A673 (cell line): ENCODE measurements around the gene MFSD11. TPM values are rescaled to one million over a fixed set of nuclear protein-coding genes. Genes with fewer than 3 reads are reported as not detected.
"Not testable (repeated sequence)": the region's sequence is repeated elsewhere in the genome, so short reads cannot be mapped to it uniquely, and the experiment has no call there.

ENCODE experiments used
- BruUV-seq: library from RNA; stranded (reverse); fragments of 400-500 nt; replicated peaks from 2 replicates; lab custom pipeline; 2021; lab: Mats Ljungman, UMichigan
- CTCF ChIA-PET: fragments of 300-600 bp; sonication (Branson Sonifier 250); formaldehyde crosslinking; loops from one replicate; lab custom pipeline; 2022; ENCODE audit warnings: antibody characterized with exemption; lab: Charles Lee
- POLR2A ChIA-PET: fragments of 300-600 bp; sonication (Branson Sonifier 250); formaldehyde crosslinking; loops from one replicate; lab custom pipeline; 2022; ENCODE audit warnings: antibody characterized with exemption; ENCODE audit not compliant: low non-redundant PET; lab: Charles Lee
- DNase-seq: peaks from one replicate; pipeline ENCODE4 v3.0.0-alpha.2; 2015; ENCODE audit warnings: low spot score
- H3K27ac ChIP-seq: fragments of 200-600 bp; sonication (generic); 2 replicates; pipeline ENCODE4 v1.5.1; 2016; ENCODE audit warnings: mixed run types, low read depth, mild to moderate bottlenecking, mixed read lengths, antibody characterized with exemption, low read length; ENCODE audit not compliant: poor library complexity, severe bottlenecking
- H3K27me3 ChIP-seq: fragments of 200-600 bp; sonication (generic); replicated peaks from 2 replicates; pipeline ENCODE4 v1.6.1; 2017; ENCODE audit warnings: mixed run types, low read depth, mild to moderate bottlenecking, mixed read lengths, antibody characterized with exemption, low read length; ENCODE audit not compliant: insufficient read depth, poor library complexity
- H3K36me3 ChIP-seq: fragments of 200-600 bp; sonication (generic); 2 replicates; pipeline ENCODE4 v1.6.1; 2016; ENCODE audit warnings: mixed run types, mild to moderate bottlenecking, mixed read lengths, antibody characterized with exemption, low read length; ENCODE audit not compliant: insufficient read depth, poor library complexity, severe bottlenecking
- H3K4me1 ChIP-seq: fragments of 200-600 bp; sonication (generic); 2 replicates; pipeline ENCODE4 v1.6.1; 2017; ENCODE audit warnings: mixed run types, mild to moderate bottlenecking, mixed read lengths, antibody characterized with exemption, low read length; ENCODE audit not compliant: insufficient read depth, poor library complexity, severe bottlenecking
- H3K4me3 ChIP-seq: fragments of 200-600 bp; sonication (generic); 2 replicates; pipeline ENCODE4 v1.5.1; 2016; ENCODE audit warnings: low read depth, mixed run types, mild to moderate bottlenecking, mixed read lengths, low read length; ENCODE audit not compliant: poor library complexity, severe bottlenecking
- H3K9me3 ChIP-seq: fragments of 200-600 bp; sonication (generic); 2 replicates; pipeline ENCODE4 v1.6.1; 2016; ENCODE audit warnings: mixed run types, low read depth, mild to moderate bottlenecking, mixed read lengths, antibody characterized with exemption, low read length; ENCODE audit not compliant: poor library complexity, severe bottlenecking
- CTCF ChIP-seq: fragments of 300-800, 200-600 bp; sonication (generic); conservative IDR thresholded peaks from 2 replicates; pipeline ENCODE4 v1.5.1; 2017; ENCODE audit warnings: low read depth, mild to moderate bottlenecking, antibody characterized with exemption, low read length, moderate library complexity, mixed read lengths
- EZH2 ChIP-seq: fragments of 200-600 bp; sonication (generic); IDR thresholded peaks from 2 replicates; pipeline ENCODE4 v1.6.1; 2017; ENCODE audit warnings: borderline replicate concordance, low read depth, mild to moderate bottlenecking, mixed read lengths, antibody characterized with exemption, low read length; ENCODE audit not compliant: poor library complexity, severe bottlenecking
- intact Hi-C: fragments of 100-400 bp; cut with micrococcal nuclease; formaldehyde crosslinking; loops from one replicate; pipeline ENCODE4 v1.10.0; 2022; ENCODE audit not compliant: unreplicated experiment
- total RNA-seq: library from RNA; stranded (reverse); gene quantifications from 2 replicates; pipeline ENCODE4 v1.2.3, GENCODE V29; 2021

Gene MFSD11
- total RNA-seq, 1 experiment from 2014 or later: 38.8 TPM

- no peak for DNase-seq
- Histone ChIP-seq H3K36me3 (peaks cover 30% of the 10 kb centered on the region), H3K9me3 (no peaks in the 10 kb centered on the region), H3K4me3 (no peak overlapping the region), H3K27me3 (no peaks in the 10 kb centered on the region), H3K4me1 (peaks cover 10% of the 10 kb centered on the region), H3K27ac (no peak overlapping the region)
- ChIA-PET CTCF (no interaction called here), POLR2A (no interaction called here)
- no TSS peak for BruUV-seq
- no peak for TF ChIP-seq EZH2
- no peak for TF ChIP-seq CTCF
- intact Hi-C loops: no loop called here
These were observed 5.0 kb downstream of the MFSD11 start for GRCh38 chr17:76742958-76743357.

- Histone ChIP-seq H3K27me3 (no peaks in the 10 kb centered on the region), H3K27ac (no peak overlapping the region), H3K4me3 (no peak overlapping the region), H3K36me3 (peaks cover 30% of the 10 kb centered on the region), H3K9me3 (no peaks in the 10 kb centered on the region), H3K4me1 (peaks cover 10% of the 10 kb centered on the region)
- TF ChIP-seq CTCF (no peak), EZH2 (no peak)
- BruUV-seq: no TSS peak
- intact Hi-C loops: no loop called here
- POLR2A ChIA-PET: no interaction called here
- no peak for DNase-seq
- CTCF ChIA-PET: no interaction called here
These were observed 6.8 kb downstream of the MFSD11 start for GRCh38 chr17:76744747-76745146.

GRCh38 chr17:76745785-76746184 lies 7.9 kb downstream of the MFSD11 start:
- peaks cover 30% of the 10 kb centered on the region for H3K36me3 ChIP-seq
- BruUV-seq, POLR2A ChIA-PET, H3K4me1 ChIP-seq, intact Hi-C loops, H3K27ac ChIP-seq, H3K27me3 ChIP-seq, H3K4me3 ChIP-seq, H3K9me3 ChIP-seq, CTCF ChIA-PET, DNase-seq: not testable (repeated sequence)

GRCh38 chr17:76747716-76748363 lies 9.9 kb downstream of the MFSD11 start:
- H3K27ac ChIP-seq: no peak overlapping the region
- BruUV-seq: no TSS peak
- H3K27me3 ChIP-seq: no peaks in the 10 kb centered on the region
- H3K4me1 ChIP-seq: no peaks in the 10 kb centered on the region
- TF ChIP-seq CTCF (no peak), EZH2 (no peak)
- H3K4me3 ChIP-seq: no peak overlapping the region
- H3K9me3 ChIP-seq: no peaks in the 10 kb centered on the region
- CTCF ChIA-PET: no interaction called here
- POLR2A ChIA-PET: interaction anchor here (0.7 kb wide), 1 partner anchor 942 kb away, joined by 6 read pairs; no protein-coding TSS in a partner anchor
- no peak for DNase-seq
- H3K36me3 ChIP-seq: peaks cover 35% of the 10 kb centered on the region
- intact Hi-C loops: no loop called here
